DMS114 treated with DMSO at 0.1 percent for 48 hours (cell line): ENCODE results near the gene ITPK1.

Experiments used
- DNase-seq: peaks from one replicate; lab custom pipeline; 2025; ENCODE audit not compliant: unreplicated experiment; lab: John Stamatoyannopoulos, UW

ITPK1 gene

DNA sequence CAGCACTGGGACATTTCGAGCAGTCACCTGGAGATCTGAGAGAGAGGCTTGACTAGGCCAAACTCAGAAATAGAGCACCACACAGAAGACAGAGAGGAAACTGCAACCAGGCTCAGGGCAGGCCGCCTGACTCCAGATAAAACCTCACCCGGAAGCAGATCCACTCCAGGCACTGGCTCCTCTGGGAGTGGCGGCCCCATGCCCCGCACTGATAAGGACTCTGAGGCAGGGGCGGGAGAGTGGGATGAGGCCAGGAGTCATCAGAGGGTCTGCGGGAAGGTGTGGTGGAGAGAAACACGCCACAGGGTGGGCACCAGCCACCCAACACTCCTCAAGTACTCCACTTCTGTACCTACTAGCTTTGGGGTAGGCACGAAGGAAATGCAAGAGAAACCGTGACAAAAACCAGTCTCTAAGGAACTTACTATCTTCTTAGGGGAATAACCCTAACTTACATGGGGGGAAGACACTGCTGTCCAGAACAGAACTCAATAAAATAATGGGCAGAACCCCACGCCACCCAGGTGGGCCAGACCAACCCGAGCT lies 121.5 kb downstream of the ITPK1 start:
- no peak for DNase-seq

DNA sequence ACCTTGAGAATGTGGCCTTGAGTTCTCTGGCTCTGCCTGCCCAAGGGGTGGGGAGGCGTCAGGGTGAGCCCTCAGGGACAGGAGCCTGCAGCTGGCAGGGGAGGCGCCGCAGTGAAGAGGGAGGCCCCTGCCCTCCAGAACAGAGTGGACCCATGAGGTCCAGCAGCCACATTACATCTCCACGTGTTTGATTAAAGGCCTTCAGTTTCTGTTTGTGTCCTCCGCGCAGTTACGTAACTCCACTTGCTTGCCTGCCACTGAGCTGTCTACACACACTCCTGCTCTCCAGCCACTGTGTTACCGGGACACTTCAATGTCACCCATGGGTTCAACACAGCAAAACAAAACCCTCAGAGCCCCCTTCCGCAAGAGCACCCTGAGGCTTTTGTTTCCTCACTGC lies 122.4 kb downstream of the ITPK1 start:
- no peak for DNase-seq

GRCh38 chr14:92991536-92991935 lies 124.2 kb downstream of the ITPK1 start:
- no peak for DNase-seq

DNA sequence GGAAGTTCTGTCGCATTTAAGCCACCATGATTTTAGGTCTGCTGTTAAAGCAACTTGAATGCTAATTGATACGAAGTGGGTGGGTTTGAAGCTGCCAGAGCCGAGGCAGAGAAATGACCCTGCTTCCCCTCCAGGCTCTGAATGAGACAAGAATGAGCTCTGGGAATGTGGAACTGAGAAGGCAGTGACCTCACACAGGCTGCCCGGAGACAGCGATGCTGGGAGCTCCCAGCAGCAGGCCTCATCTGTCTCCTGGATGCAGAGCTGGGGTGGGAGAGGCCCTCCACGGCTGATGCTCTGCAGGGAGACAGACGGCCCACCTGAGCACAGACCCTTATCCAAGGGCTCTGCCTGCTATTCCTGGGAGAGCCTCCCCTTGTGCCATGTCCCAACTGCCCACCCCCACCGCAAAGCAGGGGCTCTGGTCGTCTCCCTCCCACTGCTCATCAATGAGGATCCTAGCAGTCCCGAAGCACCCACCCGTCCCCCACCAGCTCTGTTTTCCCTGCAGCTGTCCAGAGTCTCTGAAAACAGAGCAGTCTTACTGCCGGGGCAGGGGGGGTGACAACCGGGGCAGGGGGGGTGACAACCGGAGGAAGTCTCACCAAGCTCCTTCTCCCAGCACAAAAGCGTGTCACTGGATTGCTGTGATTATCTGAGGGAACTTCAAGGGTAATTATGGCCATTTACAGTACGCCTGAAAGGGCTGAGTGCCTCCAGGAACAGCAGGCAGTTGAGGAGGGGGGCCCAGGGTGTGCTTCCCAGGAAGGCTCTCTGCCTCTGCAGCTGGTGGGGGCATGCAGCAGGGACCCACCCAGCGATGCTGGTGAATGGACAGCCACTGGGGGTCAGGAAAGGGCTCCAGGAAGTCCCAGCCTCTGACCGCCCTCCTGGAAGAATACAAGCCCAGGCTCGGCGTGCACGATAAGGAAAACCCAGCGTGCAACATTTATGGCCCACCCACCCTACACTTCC lies 125.0 kb downstream of the ITPK1 start:
- no peak for DNase-seq

- no peak for DNase-seq
These were observed 126.7 kb downstream of the ITPK1 start for GRCh38 chr14:92988786-92989755.

GRCh38 chr14:92987713-92988510 lies 127.8 kb downstream of the ITPK1 start:
- no peak for DNase-seq

GRCh38 chr14:92987148-92987570 lies 128.6 kb downstream of the ITPK1 start:
- DNase-seq = no peak

- no peak for DNase-seq
These were observed 129.2 kb downstream of the ITPK1 start for GRCh38 chr14:92986254-92987147.

DNA sequence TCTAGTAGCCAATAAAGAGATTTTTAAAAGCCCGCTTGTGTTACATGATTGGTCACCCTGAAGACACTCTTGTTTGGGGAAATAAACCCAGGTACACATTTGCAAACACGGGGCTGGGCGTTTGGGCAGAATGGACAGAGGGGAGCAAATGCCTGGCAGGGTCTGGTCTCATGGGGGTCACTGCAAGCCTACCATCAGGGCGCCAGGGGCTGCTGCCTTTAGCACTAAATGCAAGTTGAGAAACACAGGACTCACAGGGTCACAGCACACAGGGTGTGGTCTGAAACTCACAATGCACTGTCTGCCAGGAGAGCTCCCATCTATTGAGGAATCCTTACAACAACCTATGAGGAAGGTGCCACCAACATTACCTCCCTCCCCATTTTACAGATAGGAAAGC lies 130.2 kb downstream of the ITPK1 start:
- DNase-seq = no peak

- no peak for DNase-seq
These were observed 130.8 kb downstream of the ITPK1 start for GRCh38 chr14:92984896-92985295.

GRCh38 chr14:92984082-92984788 lies 131.5 kb downstream of the ITPK1 start:
- DNase-seq = no peak

DNA sequence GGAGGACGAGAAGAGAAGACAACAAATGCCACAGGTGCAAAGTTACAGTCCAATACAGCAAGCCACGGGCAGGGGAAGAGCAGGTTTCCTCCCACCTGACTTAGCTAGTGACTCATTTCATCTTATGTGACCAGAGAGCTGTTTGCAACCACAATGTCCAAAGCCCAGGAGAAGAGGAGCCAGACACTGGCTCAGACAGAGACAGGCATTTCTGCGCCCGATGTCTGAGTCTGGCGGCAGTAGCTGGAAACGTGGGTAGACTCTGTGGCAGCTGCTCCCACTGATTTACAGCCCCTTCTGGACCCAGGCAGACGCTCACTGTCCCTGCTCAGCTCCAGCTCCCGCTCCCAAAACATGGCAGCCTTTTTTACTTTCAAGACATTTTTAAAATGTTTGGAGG lies 132.8 kb downstream of the ITPK1 start:
- DNase-seq = no peak

DNA sequence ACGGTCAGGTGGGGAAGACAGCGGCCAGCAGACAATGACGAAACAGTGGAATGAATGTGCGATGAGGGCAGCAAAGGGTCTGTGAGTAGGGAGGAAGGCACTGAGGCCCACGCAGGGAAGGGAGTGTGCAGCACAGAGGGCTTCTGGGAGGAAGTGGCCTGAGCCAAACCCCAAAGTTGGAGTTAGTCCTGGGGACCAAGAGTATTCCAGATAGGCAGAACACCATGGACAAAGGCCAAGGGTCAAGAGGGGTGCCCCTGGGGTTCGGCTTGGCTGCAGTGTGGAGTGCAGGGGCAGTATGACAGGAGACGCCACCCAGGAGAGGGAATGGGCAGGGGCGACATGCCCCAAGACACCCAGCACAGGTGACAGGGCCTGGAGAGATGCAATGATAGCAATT lies 134.0 kb downstream of the ITPK1 start:
- no peak for DNase-seq

DNA sequence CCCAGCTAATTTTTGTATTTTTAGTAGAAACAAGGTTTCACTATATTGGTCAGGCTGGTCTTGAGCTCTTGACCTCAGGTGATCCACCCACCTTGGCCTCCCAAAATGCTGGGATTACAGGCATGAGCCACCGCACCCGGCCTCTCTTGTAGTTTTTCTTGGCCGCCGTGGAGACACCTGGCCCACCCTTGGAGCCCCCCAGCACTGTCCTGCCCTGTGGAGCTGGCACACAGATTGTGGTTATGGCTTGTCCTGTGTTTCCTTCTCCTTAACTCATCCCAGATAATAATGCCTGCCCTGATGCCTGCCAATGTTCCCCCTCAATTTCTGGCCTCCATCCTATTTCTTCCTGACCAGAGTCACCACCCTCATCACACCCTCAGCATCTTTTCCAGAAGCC lies 134.9 kb downstream of the ITPK1 start:
- no peak for DNase-seq

DNA sequence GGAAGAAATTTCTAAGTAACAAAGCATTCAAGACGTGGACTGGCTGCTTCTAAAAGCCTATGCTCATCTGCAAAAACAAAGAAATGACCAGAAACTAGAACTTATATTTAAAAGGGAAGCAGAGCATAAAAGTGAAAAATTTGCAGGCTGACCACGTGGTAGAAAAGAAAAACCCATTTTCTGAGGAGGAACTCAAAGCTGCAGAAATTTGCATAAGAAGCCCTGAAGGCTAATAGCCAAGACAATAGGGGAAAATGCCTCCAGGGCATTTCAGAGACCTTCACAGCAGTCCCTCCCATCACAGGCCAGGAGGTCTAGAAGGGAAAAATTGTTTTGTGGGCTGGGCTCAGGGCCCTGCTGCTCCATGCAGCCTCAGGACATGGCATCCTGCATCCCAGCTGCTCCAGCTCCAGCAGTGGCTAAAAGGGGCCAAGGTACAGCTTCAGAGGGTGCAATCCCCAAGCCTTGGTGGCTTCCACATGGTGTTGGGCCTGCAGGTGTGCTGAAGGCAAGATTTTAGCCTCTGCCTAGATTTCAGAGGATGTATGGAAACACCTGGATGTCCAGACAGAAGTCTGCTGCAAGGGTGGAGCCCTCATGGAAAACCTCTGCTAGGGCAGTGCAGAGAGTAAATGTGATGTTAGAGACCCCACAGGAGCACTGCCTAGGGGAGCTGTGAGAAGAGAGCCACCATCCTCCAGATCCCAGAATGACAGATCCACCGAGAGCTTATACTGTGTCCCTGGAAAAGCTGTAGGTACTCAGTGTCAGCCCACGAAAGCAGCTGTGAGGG lies 137.3 kb downstream of the ITPK1 start:
- DNase-seq = no peak

- DNase-seq = no peak
These were observed 139.5 kb downstream of the ITPK1 start for GRCh38 chr14:92976268-92976667.

DNA sequence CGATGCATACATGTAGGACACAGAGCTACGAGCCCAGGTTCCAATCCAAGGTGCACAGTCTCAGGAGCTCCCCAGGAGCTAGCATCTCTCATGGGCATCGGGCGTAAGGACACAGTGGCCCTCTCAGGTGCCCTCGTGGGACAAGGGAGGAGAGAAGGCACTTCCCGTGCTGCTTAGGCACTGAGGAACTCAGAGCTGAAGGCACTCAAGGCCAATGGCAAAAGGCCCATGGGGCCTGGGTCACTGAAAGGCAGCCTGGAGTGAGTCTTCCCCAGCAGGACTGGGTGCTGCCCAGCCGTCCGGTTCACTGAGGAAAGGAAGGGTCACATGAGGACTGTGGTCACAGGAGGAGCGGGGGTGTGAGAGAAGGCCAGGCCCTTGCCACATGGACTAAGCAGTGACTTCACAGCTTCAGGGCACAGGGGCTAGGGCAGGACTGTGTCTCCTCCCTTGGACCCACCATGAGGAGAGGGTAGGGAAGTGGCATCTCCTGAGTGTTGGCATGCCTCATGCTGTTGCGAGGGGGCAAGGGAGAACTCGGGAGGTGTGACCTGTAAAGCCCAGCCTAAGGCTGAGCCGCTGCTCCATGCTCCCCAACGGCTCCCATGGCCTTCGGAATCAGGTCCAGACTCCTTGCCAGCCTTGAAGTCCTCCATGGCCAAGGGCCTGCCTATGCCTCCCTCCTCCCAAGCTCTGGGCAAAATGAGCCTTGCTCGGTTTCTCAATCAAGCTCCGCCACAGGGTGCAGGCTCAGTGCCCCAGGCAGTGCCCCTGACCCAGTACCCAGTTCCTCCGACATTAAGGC lies 141.0 kb downstream of the ITPK1 start:
- no peak for DNase-seq
